ENCODE results near the gene PLRG1. TPM values are rescaled to one million over a fixed set of nuclear protein-coding genes. Genes with fewer than 3 reads are reported as not detected.

The PLRG1 gene
- total RNA-seq, 1 donor from 2014 or later: 77.0 TPM

DNA sequence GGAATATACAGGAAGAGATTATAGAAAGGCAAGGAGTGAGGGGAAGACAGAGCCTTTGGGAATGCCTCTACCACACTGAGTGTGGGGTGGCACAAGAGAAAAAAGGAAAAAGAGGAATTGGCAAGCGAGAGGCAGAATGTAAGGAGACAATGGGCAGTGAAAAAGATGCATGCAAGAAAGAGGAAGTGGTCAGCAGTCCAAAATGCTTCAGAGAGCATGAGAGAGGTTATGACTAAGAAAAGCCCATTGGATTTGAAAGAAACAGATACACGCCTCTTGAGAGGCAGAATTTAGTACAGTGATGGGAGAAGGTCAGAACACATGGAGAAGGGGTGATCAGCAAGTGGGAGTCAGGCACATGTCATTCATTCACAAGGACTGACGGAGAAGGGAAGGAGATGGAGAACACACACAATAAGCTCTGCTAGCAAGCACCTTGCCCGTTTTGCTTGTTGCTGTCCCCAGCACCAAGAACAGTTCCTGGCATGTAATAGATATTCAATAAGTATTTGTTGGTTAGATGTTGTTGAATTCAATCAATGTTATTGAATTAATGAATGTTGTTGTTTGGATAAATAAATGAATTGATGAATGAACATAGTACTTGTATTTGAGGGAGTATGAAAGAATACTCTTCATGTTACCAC lies 65.0 kb downstream of the PLRG1 start:
- DNase-seq (ENCODE audit: low spot score in 2 of 2) (no peak), FAIRE-seq (no peak)

Small RNAs within 50 kb of the gene (small RNA-seq; reads per million reads assigned to genes)
- gene RNU6-1285P: not detected

Other genes with a start within 250 kb of the PLRG1 start
- 11.0 TPM for gene DCHS2, start 58.6 kb downstream of the PLRG1 start, total RNA-seq
- not detected for gene FGB, start 12.6 kb upstream of the PLRG1 start, total RNA-seq
- gene FGA, start 40.3 kb upstream of the PLRG1 start, total RNA-seq: not detected
- not detected for gene FGG, start 62.3 kb upstream of the PLRG1 start, total RNA-seq
- gene LRAT, start 193.6 kb upstream of the PLRG1 start, total RNA-seq: 0.41 TPM
- gene RBM46, start 230.9 kb upstream of the PLRG1 start, total RNA-seq: not detected

Data from frontal cortex (tissue), 4 donors.